Nephron progenitor cell (in vitro differentiated cells): ENCODE measurements around the gene RGS8.

Source experiments
- DNase-seq: peaks from one replicate; pipeline ENCODE4 v3.0.0; 2021
- H3K27ac Mint-ChIP-seq: 2 replicates; pipeline ENCODE4 v1.8.0; 2021; ENCODE audit warnings: mild to moderate bottlenecking, moderate library complexity, mixed read lengths
- H3K27me3 Mint-ChIP-seq: 2 replicates; pipeline ENCODE4 v1.8.0; 2021; ENCODE audit warnings: mild to moderate bottlenecking, low read depth, mixed read lengths; ENCODE audit not compliant: poor library complexity
- H3K36me3 Mint-ChIP-seq: 2 replicates; pipeline ENCODE4 v1.8.0; 2021; ENCODE audit warnings: low read depth, mixed read lengths
- H3K4me1 Mint-ChIP-seq: 2 replicates; pipeline ENCODE4 v1.8.0; 2021; ENCODE audit warnings: mixed read lengths
- H3K4me3 Mint-ChIP-seq: 2 replicates; pipeline ENCODE4 v1.8.0; 2021; ENCODE audit warnings: mild to moderate bottlenecking, moderate library complexity, mixed read lengths
- H3K9me3 Mint-ChIP-seq: 2 replicates; pipeline ENCODE4 v1.8.0; 2021; ENCODE audit warnings: mild to moderate bottlenecking, moderate library complexity, mixed read lengths
- CTCF ChIP-seq: fragments of 200-600 bp; sonication (generic); IDR thresholded peaks from 2 replicates; pipeline ENCODE4 v1.5.0; 2021; ENCODE audit warnings: antibody characterized with exemption

The RGS8 gene

DNA sequence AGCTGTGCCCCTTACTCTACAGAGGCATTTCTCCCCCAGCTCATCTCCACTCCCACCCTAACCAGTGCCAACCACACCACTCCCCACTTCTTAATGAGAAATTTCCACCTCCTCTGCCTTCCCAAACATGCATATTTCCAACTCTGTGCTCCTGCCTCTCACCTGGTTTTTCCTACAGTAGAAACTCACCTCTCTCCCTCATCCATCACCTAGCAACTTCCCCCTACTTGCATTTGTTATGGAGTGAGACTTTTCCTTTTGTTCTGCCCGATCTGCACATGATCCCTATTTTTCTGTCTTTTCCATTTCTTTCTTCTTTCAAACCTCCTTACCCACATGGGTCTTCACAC, 11.9 kb downstream of the RGS8 start:
- Mint-ChIP-seq H3K4me3 (no peak overlapping the region), H3K9me3 (no peaks in the 10 kb centered on the region), H3K27ac (no peak overlapping the region), H3K27me3 (peaks cover 22% of the 10 kb centered on the region), H3K36me3 (no peaks in the 10 kb centered on the region), H3K4me1 (peaks cover 55% of the 10 kb centered on the region)
- no peak for TF ChIP-seq CTCF
- no peak for DNase-seq

- Mint-ChIP-seq H3K27ac (no peak overlapping the region), H3K27me3 (peaks cover 22% of the 10 kb centered on the region), H3K9me3 (no peaks in the 10 kb centered on the region), H3K4me3 (no peak overlapping the region), H3K4me1 (peaks cover 59% of the 10 kb centered on the region), H3K36me3 (no peaks in the 10 kb centered on the region)
- no peak for TF ChIP-seq CTCF
- no peak for DNase-seq
These were observed 12.5 kb downstream of the RGS8 start for GRCh38 chr1:182671750-182672486.

DNA sequence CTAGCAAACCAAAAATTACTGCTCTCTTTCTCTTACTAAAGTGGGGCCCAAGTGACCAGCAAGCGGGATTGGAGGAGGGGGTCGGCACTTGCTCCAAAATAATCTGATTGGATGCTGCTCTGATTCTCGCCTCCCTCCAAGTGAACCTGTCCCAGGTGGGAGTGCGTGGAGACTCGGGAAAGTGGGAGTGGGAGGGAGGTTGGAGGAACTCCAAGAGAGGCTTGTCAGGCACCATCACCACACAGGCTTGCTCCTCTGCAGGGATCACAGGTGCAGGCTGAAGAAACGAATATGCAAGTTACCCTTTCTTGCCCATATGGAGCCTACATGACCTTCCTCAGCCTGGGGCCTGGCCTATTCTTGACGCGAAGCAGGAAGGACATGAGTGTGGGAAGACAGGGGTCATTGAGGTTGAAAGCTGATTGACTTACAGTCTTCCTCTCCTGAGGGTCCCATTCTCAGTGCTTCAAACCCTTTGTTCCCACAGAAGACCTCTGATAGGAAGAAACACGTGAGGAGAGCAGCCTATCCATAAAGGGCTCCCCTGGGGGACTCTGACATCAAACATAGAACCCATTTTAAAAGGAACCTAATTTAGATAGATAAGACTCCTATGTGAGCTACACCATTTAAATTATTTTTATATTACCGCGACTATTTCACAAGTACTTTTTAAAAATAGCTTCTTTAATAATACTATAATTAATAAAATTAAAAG, 14.2 kb downstream of the RGS8 start:
- peaks cover 66% of the 10 kb centered on the region for H3K4me1 Mint-ChIP-seq
- no peak overlapping the region for H3K4me3 Mint-ChIP-seq
- no peak overlapping the region for H3K27ac Mint-ChIP-seq
- no peaks in the 10 kb centered on the region for H3K36me3 Mint-ChIP-seq
- DNase-seq: no peak
- TF ChIP-seq CTCF: no peak
- peaks cover 23% of the 10 kb centered on the region for H3K27me3 Mint-ChIP-seq
- no peaks in the 10 kb centered on the region for H3K9me3 Mint-ChIP-seq

DNA sequence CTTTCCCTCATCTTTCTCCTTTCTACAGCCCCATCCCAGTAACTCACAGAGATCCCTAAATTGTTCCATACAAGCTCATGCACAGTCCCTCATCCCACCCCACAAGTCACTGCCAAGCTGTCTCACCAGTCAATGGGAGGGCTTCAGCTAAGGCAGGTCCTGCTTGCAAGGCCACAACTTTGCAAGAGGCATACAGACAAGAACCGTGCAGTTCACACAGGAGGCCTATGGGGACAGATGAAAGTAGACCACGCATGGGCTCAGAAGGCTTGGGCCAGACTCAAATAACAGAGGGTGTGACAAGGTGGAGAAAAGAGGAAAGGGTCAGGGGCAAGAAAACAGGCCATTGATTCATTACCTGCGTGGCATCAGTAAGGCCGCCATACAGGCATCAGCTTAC, 15.1 kb downstream of the RGS8 start:
- peaks cover 17% of the 10 kb centered on the region for H3K27me3 Mint-ChIP-seq

GRCh38 chr1:182668521-182669054, 15.8 kb downstream of the RGS8 start:
- H3K9me3 Mint-ChIP-seq: no peaks in the 10 kb centered on the region
- TF ChIP-seq CTCF: no peak
- H3K4me1 Mint-ChIP-seq: peaks cover 65% of the 10 kb centered on the region
- DNase-seq: peak; percentile 22
- H3K36me3 Mint-ChIP-seq: no peaks in the 10 kb centered on the region
- H3K27ac Mint-ChIP-seq: no peak overlapping the region
- H3K4me3 Mint-ChIP-seq: no peak overlapping the region
- peaks cover 17% of the 10 kb centered on the region for H3K27me3 Mint-ChIP-seq

More for the DNA sequence above, 15.1 kb downstream of the RGS8 start:
- no peak for TF ChIP-seq CTCF
- no peak overlapping the region for H3K27ac Mint-ChIP-seq
- H3K9me3 Mint-ChIP-seq: no peaks in the 10 kb centered on the region
- H3K4me1 Mint-ChIP-seq: peaks cover 65% of the 10 kb centered on the region
- peak overlapping the region; percentile 11 for H3K4me3 Mint-ChIP-seq
- peak; percentile 11 for DNase-seq
- H3K36me3 Mint-ChIP-seq: no peaks in the 10 kb centered on the region
